Activated CD4-positive, alpha-beta memory T cell treated with anti-CD3 and anti-CD28 coated beads for 36 hours (primary cell): ENCODE data around the gene NOL12. TPM values are rescaled to one million over a fixed set of nuclear protein-coding genes. Genes with fewer than 3 reads are reported as not detected.

Experiments
- CTCF ChIA-PET: fragments of 350-600 bp; sonication (Branson Sonifier 250); formaldehyde crosslinking; loops from one replicate; lab custom pipeline; 2021; ENCODE audit warnings: antibody characterized with exemption, inconsistent platforms; lab: Charles Lee
- POLR2A ChIA-PET: fragments of 350-600 bp; sonication (Branson Sonifier 250); formaldehyde crosslinking; loops from one replicate; lab custom pipeline; 2021; ENCODE audit warnings: antibody characterized with exemption; lab: Charles Lee
- DNase-seq: peaks from one replicate; pipeline ENCODE4 v3.0.0-alpha.2; 2020
- H3K27ac Mint-ChIP-seq: one replicate; pipeline ENCODE4 v1.8.0; 2021; ENCODE audit warnings: mixed read lengths
- H3K27me3 Mint-ChIP-seq: one replicate; pipeline ENCODE4 v1.8.0; 2021; ENCODE audit warnings: mixed read lengths
- H3K36me3 Mint-ChIP-seq: one replicate; pipeline ENCODE4 v1.8.0; 2021; ENCODE audit warnings: mixed read lengths
- H3K4me1 Mint-ChIP-seq: one replicate; pipeline ENCODE4 v1.8.0; 2021; ENCODE audit warnings: low read depth, mixed read lengths
- H3K4me3 Mint-ChIP-seq: one replicate; pipeline ENCODE4 v1.8.0; 2021; ENCODE audit warnings: mild to moderate bottlenecking, mixed read lengths
- H3K9me3 Mint-ChIP-seq: one replicate; pipeline ENCODE4 v1.8.0; 2021; ENCODE audit warnings: mixed read lengths
- intact Hi-C: fragments of 100-400 bp; cut with micrococcal nuclease; formaldehyde crosslinking; loops from one replicate; pipeline ENCODE4 v1.15.1; 2023
- total RNA-seq, 2 experiments: library from RNA; stranded (reverse); gene quantifications; one replicate each; pipeline ENCODE4 v1.2.3, GENCODE V29; 2021

The NOL12 gene
- total RNA-seq, 2 experiments from 2014 or later = 32.5 to 33.3 TPM

- ChIA-PET CTCF (interaction anchor here (0.8 to 24.9 kb wide), 4 partner anchors 8 to 66 kb away, joined by 3 to 574 read pairs (median 4); partner anchors contain the start of gene SH3BP1), POLR2A (no interaction called here)
- H3K36me3 Mint-ChIP-seq = peaks cover 7% of the 10 kb centered on the region
- no peak overlapping the region for H3K4me3 Mint-ChIP-seq
- intact Hi-C loops = loop anchor here (10.0 kb wide), 1 partner anchor 172 kb away; the partner anchor contains the start of genes ANKRD54 and EIF3L
- H3K4me1 Mint-ChIP-seq = peaks cover 47% of the 10 kb centered on the region
- peak; percentile 27 for DNase-seq
- H3K27ac Mint-ChIP-seq = no peak overlapping the region
- H3K9me3 Mint-ChIP-seq = no peaks in the 10 kb centered on the region
- no peaks in the 10 kb centered on the region for H3K27me3 Mint-ChIP-seq
These were observed 13.2 kb upstream of the NOL12 start for GRCh38 chr22:37672920-37673455.

- intact Hi-C loops = loop anchor here (10.0 kb wide), 1 partner anchor 171 kb away; the partner anchor contains the start of genes ANKRD54 and EIF3L
- H3K27me3 Mint-ChIP-seq = no peaks in the 10 kb centered on the region
- DNase-seq = no peak
- H3K4me3 Mint-ChIP-seq = peak overlapping the region; percentile 39
- H3K27ac Mint-ChIP-seq = no peak overlapping the region
- peaks cover 8% of the 10 kb centered on the region for H3K36me3 Mint-ChIP-seq
- ChIA-PET POLR2A (interaction anchor here (0.5 to 2.5 kb wide), 5 partner anchors 11 to 170 kb away, joined by 3 to 9 read pairs (median 4); partner anchors contain the start of gene ANKRD54), CTCF (interaction anchor here (1.4 to 24.9 kb wide), 5 partner anchors 11 to 67 kb away, joined by 3 to 574 read pairs (median 5); partner anchors contain the start of genes PDXP and SH3BP1)
- H3K4me1 Mint-ChIP-seq = peaks cover 49% of the 10 kb centered on the region
- no peaks in the 10 kb centered on the region for H3K9me3 Mint-ChIP-seq
These were observed 11.9 kb upstream of the NOL12 start for GRCh38 chr22:37674248-37674647.

GRCh38 chr22:37674951-37675929 is 10.9 kb upstream of the NOL12 start, which contains the start of gene LGALS1:
Gene LGALS1 (plus strand): TSS chr22:37675636. CDS start chr22:37675703, 67 bp downstream.
- H3K9me3 Mint-ChIP-seq = no peaks in the 10 kb centered on the region
- H3K27me3 Mint-ChIP-seq = no peaks in the 10 kb centered on the region
- CTCF ChIA-PET = interaction anchor here (0.5 to 24.9 kb wide), 9 partner anchors 10 to 68 kb away, joined by 3 to 574 read pairs (median 7); partner anchors contain the start of genes GGA1, PDXP, SH3BP1 and TRIOBP
- H3K4me1 Mint-ChIP-seq = peaks cover 48% of the 10 kb centered on the region
- H3K4me3 Mint-ChIP-seq = peak within 1 kb of the TSS; percentile 87
- H3K27ac Mint-ChIP-seq = peak within 1 kb of the TSS; percentile 93
- POLR2A ChIA-PET = interaction anchor here (0.9 to 3.4 kb wide), 12 partner anchors 11 to 67 kb away, joined by 3 to 15 read pairs (median 6); partner anchors contain the start of genes GGA1, NOL12 and PDXP
- intact Hi-C loops = loop anchor here (5.0 to 10.0 kb wide), 2 partner anchors 133 to 170 kb away; partner anchors contain the start of genes ANKRD54 and EIF3L
- H3K36me3 Mint-ChIP-seq = peaks cover 14% of the 10 kb centered on the region
- DNase-seq = peak; percentile 89

- CTCF ChIA-PET = interaction anchor here (1.1 to 24.9 kb wide), 6 partner anchors 10 to 69 kb away, joined by 6 to 574 read pairs (median 14); partner anchors contain the start of genes GGA1, NOL12, PDXP and SH3BP1
- H3K36me3 Mint-ChIP-seq = peaks cover 14% of the 10 kb centered on the region
- peaks cover 47% of the 10 kb centered on the region for H3K4me1 Mint-ChIP-seq
- DNase-seq = peak; percentile 51
- intact Hi-C loops = loop anchor here (1.0 to 10.0 kb wide), 3 partner anchors 33 to 169 kb away; partner anchors contain the start of genes ANKRD54 and EIF3L
- no peaks in the 10 kb centered on the region for H3K9me3 Mint-ChIP-seq
- H3K4me3 Mint-ChIP-seq = peak overlapping the region; percentile 87
- POLR2A ChIA-PET = interaction anchor here (0.8 to 3.4 kb wide), 14 partner anchors 10 to 71 kb away, joined by 3 to 15 read pairs (median 5); partner anchors contain the start of genes GGA1, NOL12 and PDXP
- H3K27me3 Mint-ChIP-seq = no peaks in the 10 kb centered on the region
- peak overlapping the region; percentile 93 for H3K27ac Mint-ChIP-seq
These were observed 10.0 kb upstream of the NOL12 start for GRCh38 chr22:37675930-37676735.

GRCh38 chr22:37676736-37677492 is 9.2 kb upstream of the NOL12 start:
- Mint-ChIP-seq H3K4me1 (peaks cover 52% of the 10 kb centered on the region), H3K4me3 (peak overlapping the region; percentile 87), H3K9me3 (no peaks in the 10 kb centered on the region), H3K27ac (peak overlapping the region; percentile 93), H3K36me3 (peaks cover 14% of the 10 kb centered on the region), H3K27me3 (no peaks in the 10 kb centered on the region)
- DNase-seq = peak; percentile 97
- POLR2A ChIA-PET = interaction anchor here (0.8 to 3.4 kb wide), 9 partner anchors 9 to 72 kb away, joined by 3 to 15 read pairs (median 5); partner anchors contain the start of genes GGA1, NOL12 and PDXP
- CTCF ChIA-PET = interaction anchor here (1.0 to 24.9 kb wide), 6 partner anchors 9 to 84 kb away, joined by 3 to 574 read pairs (median 13); partner anchors contain the start of genes NOL12, PDXP and SH3BP1
- intact Hi-C loops = loop anchor here (1.0 to 10.0 kb wide), 5 partner anchors 19 to 168 kb away; partner anchors contain the start of genes ANKRD54, EIF3L, GGA1 and PDXP

GRCh38 chr22:37677493-37677974 is 8.6 kb upstream of the NOL12 start:
- ChIA-PET POLR2A (interaction anchor here (1.3 to 3.4 kb wide), 4 partner anchors 8 to 69 kb away, joined by 5 to 15 read pairs (median 12); partner anchors contain the start of genes GGA1, NOL12 and PDXP), CTCF (interaction anchor here (1.0 to 24.9 kb wide), 6 partner anchors 9 to 85 kb away, joined by 3 to 574 read pairs (median 13); partner anchors contain the start of genes NOL12, PDXP and SH3BP1)
- Mint-ChIP-seq H3K4me3 (peak overlapping the region; percentile 87), H3K4me1 (peaks cover 46% of the 10 kb centered on the region), H3K27me3 (no peaks in the 10 kb centered on the region), H3K36me3 (peaks cover 14% of the 10 kb centered on the region), H3K27ac (peak overlapping the region; percentile 93), H3K9me3 (no peaks in the 10 kb centered on the region)
- DNase-seq = no peak
- intact Hi-C loops = loop anchor here (1.0 to 10.0 kb wide), 4 partner anchors 19 to 167 kb away; partner anchors contain the start of genes ANKRD54, EIF3L, GGA1 and PDXP

GRCh38 chr22:37678372-37678771 is 7.8 kb upstream of the NOL12 start:
- intact Hi-C loops = loop anchor here (5.0 to 10.0 kb wide), 2 partner anchors 136 to 166 kb away; partner anchors contain the start of genes ANKRD54 and EIF3L
- ChIA-PET CTCF (interaction anchor here (1.3 to 24.9 kb wide), 3 partner anchors 41 to 86 kb away, joined by 3 to 574 read pairs (median 20); partner anchors contain the start of gene SH3BP1), POLR2A (interaction anchor here (2.1 kb wide), 1 partner anchor 20 kb away, joined by 8 read pairs; the partner anchor contains the start of gene PDXP)
- Mint-ChIP-seq H3K27ac (no peak overlapping the region), H3K4me1 (peaks cover 39% of the 10 kb centered on the region), H3K4me3 (peak overlapping the region; percentile 26), H3K9me3 (no peaks in the 10 kb centered on the region), H3K36me3 (peaks cover 14% of the 10 kb centered on the region), H3K27me3 (no peaks in the 10 kb centered on the region)
- no peak for DNase-seq

- CTCF ChIA-PET = interaction anchor here (1.8 to 24.9 kb wide), 4 partner anchors 18 to 73 kb away, joined by 7 to 574 read pairs (median 50); partner anchors contain the start of genes GGA1 and SH3BP1
- intact Hi-C loops = loop anchor here (5.0 to 10.0 kb wide), 2 partner anchors 137 to 165 kb away; partner anchors contain the start of genes ANKRD54 and EIF3L
- POLR2A ChIA-PET = interaction anchor here (0.9 kb wide), 1 partner anchor 36 kb away, joined by 4 read pairs; no protein-coding TSS in a partner anchor
- H3K27me3 Mint-ChIP-seq = no peaks in the 10 kb centered on the region
- peak overlapping the region; percentile 3 for H3K27ac Mint-ChIP-seq
- no peak for DNase-seq
- no peak overlapping the region for H3K4me3 Mint-ChIP-seq
- H3K4me1 Mint-ChIP-seq = peaks cover 32% of the 10 kb centered on the region
- peaks cover 14% of the 10 kb centered on the region for H3K36me3 Mint-ChIP-seq
- H3K9me3 Mint-ChIP-seq = no peaks in the 10 kb centered on the region
These were observed 6.5 kb upstream of the NOL12 start for GRCh38 chr22:37679670-37680069.

GRCh38 chr22:37680191-37680851 is 5.8 kb upstream of the NOL12 start:
- Mint-ChIP-seq H3K36me3 (peaks cover 14% of the 10 kb centered on the region), H3K9me3 (no peaks in the 10 kb centered on the region), H3K27me3 (no peaks in the 10 kb centered on the region), H3K4me3 (no peak overlapping the region), H3K27ac (no peak overlapping the region), H3K4me1 (peaks cover 26% of the 10 kb centered on the region)
- DNase-seq = no peak
- POLR2A ChIA-PET = interaction anchor here (0.7 to 1.8 kb wide), 5 partner anchors 22 to 62 kb away, joined by 3 to 10 read pairs (median 4); partner anchors contain the start of gene PDXP
- CTCF ChIA-PET = interaction anchor here (0.9 to 24.9 kb wide), 13 partner anchors 7 to 142 kb away, joined by 3 to 574 read pairs (median 6); partner anchors contain the start of genes GGA1 and SH3BP1
- intact Hi-C loops = no loop called here
